GM18951 (cell line): ENCODE data around the gene WIF1.
A peak's percentile ranks its signal among the peaks of the same experiment; 100 is the strongest.

Source experiments
- POLR2A ChIP-seq: IDR thresholded peaks from 4 replicates; pipeline ENCODE4 v1.6.1; 2011; ENCODE audit warnings: mild to moderate bottlenecking; ENCODE audit not compliant: insufficient read length, insufficient read depth; ENCODE audit errors: extremely low read depth
- in situ Hi-C: fragments of 300-500 bp; cut with MboI; formaldehyde crosslinking; loops from one replicate; pipeline ENCODE4 v1.12.0; 2022; ENCODE audit warnings: low sequenced_read_pairs, mixed read lengths, inconsistent platforms; ENCODE audit not compliant: unreplicated experiment

Gene WIF1, protein sequence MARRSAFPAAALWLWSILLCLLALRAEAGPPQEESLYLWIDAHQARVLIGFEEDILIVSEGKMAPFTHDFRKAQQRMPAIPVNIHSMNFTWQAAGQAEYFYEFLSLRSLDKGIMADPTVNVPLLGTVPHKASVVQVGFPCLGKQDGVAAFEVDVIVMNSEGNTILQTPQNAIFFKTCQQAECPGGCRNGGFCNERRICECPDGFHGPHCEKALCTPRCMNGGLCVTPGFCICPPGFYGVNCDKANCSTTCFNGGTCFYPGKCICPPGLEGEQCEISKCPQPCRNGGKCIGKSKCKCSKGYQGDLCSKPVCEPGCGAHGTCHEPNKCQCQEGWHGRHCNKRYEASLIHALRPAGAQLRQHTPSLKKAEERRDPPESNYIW

DNA sequence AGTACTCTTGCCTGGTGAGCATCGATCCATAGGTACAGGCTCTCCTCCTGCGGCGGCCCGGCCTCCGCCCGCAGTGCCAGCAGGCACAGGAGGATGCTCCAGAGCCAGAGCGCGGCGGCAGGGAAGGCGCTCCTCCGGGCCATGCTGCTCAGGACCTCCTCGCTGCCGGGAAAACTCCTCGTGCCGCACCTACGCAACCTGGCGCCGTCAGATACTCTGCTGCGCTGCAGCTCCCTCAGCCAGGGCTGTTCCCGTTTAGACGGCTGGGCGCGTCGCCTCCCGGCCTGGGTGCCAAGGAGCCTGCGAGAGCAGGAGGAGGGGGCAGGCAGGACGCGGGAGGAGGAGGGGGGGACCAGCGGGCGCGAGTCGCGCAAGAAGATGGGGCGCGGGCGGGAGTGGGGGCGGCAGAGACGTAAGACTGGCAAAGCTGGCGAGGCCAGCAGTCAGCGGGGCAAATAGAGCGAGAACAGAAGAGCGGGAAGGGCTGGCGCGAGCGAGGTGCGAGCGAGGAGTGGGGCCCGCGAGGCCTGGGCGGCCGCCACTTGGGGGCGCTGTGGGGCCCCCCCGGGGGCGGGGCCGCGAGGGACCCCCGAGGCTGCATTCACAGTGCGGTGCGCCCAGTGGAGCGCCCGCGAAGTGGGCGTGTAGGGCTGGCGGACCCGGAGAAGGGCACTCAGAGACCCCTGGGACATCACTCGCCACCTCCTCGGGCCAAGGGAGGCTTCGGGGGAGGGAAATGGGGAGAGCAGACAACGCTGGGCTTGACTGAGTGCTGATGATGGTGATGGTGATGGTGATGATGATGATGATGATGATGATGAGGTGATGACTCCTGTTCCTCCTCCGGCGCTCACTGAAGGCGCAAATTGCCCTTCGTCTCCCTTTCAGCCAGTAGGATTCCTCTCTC is at the start of gene WIF1:
TSS of gene WIF1 (minus strand) at position 257 of the 907 bp plus-strand sequence. CDS start at position 143, 114 bp downstream.
- in situ Hi-C loops = no loop called here
- TF ChIP-seq POLR2A = no peak

DNA sequence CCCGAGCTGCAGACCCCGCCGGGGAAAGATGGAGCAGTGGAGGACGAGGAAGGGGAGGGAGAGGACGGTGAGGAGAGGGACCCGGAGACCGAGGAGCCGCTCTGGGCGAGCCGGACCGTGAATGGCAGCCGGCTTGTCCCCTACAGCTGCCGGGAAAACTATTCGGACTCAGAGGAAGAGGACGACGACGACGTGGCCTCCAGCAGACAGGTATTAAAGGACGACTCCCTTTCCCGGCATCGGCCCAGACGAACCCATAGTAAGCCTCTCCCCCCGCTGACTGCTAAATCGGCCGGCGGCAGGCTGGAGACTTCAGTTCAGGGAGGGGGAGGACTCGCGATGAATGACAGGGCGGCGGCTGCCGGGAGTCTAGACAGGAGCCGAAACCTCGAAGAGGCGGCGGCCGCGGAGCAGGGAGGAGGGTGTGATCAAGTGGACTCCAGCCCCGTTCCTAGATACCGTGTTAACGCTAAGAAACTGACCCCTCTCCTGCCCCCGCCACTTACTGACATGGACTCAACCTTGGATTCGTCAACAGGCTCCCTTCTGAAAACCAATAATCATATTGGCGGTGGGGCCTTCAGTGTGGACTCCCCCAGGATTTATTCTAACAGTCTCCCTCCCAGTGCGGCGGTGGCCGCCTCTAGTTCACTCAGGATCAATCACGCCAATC is 49.2 kb upstream of the WIF1 start:
- in situ Hi-C loops = no loop called here
- TF ChIP-seq POLR2A = peak; percentile 39

DNA sequence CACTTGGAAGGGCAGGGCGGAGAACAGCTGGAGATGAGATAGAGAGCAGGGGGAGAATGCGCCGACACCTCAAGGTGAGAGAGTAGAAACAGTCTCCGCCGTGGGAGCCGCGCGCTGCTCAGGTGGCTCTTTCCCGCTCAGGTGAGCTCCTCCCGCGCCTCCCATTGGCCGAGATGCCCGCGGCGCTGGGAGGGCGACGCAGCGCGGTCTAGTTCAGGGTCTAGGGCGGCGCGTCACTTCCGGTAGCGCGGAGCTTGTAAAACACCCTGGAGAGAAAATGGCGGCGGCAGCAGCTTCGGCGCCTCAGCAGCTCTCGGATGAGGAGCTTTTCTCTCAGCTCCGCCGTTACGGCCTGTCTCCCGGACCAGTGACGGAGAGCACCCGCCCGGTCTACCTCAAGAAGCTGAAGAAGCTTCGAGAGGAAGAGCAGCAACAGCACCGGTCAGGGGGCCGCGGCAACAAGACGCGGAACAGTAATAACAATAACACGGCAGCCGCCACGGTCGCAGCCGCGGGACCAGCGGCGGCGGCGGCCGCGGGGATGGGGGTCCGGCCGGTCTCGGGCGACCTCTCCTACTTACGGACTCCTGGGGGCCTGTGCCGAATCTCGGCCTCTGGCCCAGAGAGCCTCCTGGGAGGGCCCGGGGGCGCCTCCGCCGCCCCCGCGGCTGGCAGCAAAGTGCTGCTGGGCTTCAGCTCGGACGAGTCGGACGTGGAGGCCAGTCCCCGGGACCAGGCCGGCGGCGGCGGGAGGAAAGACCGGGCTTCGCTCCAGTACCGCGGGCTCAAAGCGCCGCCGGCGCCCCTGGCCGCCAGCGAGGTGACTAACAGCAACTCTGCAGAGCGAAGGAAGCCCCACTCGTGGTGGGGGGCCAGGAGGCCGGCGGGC is 48.5 kb upstream of the WIF1 start, which contains the start of gene LEMD3:
TSS of gene LEMD3 (plus strand) at position 264 of the 889 bp plus-strand sequence. CDS start at position 278, 14 bp downstream.
- peak; percentile 93 for TF ChIP-seq POLR2A
- in situ Hi-C loops = no loop called here

DNA sequence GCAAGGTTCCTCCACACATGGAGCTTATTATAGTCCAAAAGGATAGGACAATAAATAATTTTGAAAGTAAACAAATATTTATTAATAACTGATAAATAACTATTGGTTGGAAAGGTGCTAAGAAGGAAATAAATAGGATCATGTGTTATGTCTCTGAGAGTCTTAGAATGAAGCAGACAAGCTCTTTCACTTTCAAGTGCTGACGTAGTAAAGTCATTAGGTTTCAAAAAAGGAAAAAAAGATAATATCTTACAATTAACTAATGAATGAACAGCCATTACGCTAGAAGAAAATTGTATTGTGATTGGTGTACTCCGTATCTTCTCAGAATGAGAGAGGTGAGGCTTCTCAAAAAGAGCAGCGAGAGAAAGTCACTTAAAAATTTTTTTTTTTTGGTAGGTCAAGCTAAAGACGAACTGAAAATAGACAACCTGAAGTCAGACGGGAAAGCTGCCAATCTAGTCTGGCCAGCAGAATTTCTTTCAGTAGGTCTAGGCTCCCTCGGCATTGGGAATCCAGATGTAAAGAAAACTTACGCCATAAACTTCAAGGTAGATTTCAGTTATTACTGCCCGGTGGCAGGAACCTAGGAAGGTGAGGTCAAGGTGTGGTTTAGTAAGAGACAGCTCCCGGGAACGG is 47.7 kb upstream of the WIF1 start:
- in situ Hi-C loops = no loop called here
- no peak for TF ChIP-seq POLR2A

DNA sequence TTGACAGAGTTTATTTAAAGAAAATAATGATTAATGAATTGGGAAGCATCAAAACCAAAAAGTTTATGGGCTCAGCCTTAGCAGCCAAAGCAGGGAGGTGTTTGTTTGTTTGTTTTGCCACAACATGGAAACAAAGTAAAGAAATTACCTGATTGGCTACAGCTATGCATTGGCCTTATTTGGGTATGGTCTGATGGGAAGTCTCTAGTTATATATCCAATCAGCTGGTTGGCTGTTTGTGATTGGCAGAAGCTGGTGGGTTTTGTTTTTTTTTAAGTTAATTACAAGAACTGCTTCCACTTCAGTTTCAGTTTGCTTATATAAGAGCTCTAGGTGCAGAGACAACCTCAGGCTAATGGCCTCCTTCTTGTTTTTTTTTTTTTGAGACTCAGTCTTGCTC is 43.7 kb upstream of the WIF1 start:
- TF ChIP-seq POLR2A = no peak
- in situ Hi-C loops = no loop called here

DNA sequence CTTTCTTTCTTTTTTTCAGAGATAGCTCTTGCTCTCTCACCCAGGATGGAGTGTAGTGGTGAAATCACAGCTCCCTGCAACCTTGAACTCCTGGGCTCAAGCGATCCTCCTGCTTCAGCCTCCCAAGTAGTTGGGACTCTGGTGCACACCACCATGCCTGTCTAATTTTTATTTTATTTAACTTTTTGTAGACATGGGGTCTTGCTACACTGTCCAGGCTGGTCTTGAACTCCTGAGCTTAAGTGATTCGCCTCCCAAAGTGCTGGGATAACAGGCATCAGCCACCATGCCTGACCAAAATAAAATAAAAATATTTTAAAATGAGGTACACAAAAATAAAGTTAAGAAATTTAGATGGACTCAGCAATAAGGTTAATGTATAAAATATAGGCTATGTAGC is 43.1 kb upstream of the WIF1 start:
- no peak for TF ChIP-seq POLR2A
- in situ Hi-C loops = no loop called here

DNA sequence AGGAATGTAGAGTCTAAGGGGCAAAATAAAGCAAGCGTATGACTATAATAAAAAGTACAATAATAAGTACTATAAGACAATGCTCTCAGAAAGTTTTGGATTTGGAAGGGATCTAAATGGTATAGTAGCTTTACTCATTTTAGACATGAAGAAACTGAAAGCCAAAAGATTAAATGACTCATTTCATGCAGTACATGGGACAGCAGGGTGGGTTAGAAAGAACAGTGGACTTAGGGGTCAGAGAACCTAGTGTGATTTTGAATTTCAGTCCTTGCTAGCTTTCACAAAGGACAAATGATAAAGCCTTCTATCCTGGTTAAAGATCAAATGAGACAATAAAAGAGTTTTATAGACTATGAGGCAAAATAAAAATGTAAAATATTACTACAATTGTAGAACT is 41.5 kb upstream of the WIF1 start:
- in situ Hi-C loops = no loop called here
- TF ChIP-seq POLR2A = no peak

DNA sequence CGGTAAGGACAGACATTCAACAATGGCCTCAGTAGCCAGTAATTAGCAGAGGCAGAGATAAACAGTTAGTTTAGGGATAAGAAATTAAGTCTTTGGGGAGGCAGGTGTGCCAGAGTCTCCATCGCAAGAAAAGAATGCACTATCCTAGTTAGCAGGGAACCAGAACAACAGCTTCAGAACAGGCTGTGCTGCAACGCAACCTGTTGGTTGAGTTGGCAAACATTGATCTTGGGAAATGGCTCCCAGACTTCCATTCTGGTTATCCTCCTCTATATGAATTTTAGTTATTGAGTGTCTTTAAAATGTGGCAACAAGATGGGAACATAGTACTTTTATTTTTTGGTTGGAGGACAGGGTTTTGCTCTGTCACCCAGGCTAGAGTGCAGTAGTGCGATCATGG is 36.0 kb upstream of the WIF1 start:
- TF ChIP-seq POLR2A = no peak
- in situ Hi-C loops = no loop called here

DNA sequence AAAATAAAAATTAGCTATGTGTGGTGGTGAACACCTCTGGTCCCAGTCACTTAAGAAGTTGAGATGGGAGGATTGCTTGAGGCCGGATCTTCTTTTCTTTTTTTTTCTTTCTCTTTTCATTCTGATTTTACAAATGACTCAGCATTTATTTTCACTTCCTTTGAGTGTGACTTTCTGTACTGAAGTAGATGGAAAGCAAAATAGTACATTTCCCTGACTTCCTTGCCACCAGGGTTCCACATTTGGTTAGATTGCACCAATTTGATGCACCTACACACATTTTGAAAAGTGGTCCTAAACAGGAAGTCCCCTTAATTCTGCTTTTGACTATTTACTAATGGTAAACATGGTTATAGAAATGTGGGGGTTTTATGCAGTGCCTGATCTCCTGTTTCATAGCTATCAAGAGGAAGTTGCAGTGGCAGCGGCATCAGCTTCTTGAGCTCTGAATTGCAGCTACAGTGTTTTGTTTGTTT is 35.3 kb upstream of the WIF1 start:
- TF ChIP-seq POLR2A = peak; percentile 4
- in situ Hi-C loops = no loop called here

DNA sequence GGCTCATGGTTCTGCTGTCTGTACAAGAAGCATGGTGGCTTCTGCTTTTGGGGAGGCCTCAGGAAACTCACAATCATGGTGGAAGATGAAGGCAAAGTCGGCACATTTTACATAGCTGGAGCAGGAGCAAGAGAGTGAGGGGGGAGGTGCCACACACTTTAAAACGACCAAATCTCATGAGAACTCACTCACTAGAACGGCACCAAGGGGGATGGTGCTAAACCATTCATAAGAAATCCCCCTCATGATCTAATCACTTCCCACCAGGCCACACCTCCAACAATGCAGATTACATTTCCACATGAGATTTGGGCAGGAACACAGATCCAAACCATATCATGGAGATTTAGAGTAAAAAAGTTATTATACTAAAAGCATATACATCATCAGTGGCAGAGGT is 34.7 kb upstream of the WIF1 start:
- no peak for TF ChIP-seq POLR2A
- in situ Hi-C loops = no loop called here

DNA sequence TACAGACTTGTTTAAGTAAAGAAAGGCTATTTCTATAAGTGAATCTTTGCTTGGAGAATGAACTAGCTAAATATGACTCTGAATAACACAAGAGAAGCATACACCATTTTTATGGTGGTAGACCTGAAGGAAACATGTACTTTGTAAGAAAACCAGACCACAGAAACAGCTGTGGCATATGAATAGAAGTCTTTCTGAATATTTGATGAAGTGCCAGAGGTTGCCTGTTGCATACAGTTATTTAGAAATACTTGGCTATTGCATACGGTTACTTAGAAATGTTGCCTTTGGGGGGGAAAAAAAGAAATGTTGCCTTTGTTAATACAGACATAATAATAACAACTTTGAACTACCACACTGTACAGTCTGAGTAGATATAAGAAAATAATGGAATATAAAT is 31.5 kb upstream of the WIF1 start:
- no peak for TF ChIP-seq POLR2A
- in situ Hi-C loops = no loop called here

DNA sequence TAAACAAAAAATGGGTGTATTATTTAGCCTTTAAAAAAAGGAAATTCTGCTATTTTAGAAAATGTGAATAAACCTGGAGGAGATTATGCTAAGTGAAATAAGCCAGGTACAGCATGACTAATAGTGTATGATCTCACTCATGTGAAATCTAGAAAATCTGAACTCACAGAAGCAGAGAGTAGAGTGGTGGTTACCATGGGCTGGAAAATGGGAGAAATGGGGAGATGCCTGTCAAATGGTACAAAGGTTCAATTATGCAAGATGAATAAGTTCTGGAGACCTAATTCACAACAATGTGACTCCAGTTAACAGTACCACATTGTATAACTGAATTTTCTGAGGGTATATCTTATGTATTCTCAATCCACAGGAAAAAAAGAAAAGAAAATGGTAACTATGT is 30.9 kb upstream of the WIF1 start:
- in situ Hi-C loops = no loop called here
- no peak for TF ChIP-seq POLR2A
